Ovary (tissue), 3 donors: ENCODE data around the gene PLCB1.

ENCODE experiments used
- CTCF ChIP-seq, 3 donors: fragments of 450-650 bp in 2 of 3; fragments of 200-600 bp in 1 of 3; IDR thresholded peaks; one replicate each; pipeline versions ENCODE4 v1.5.1 to v1.8.0; 2016 to 2022; ENCODE audit warnings: antibody characterized with exemption in 3 of 3, mild to moderate bottlenecking in 1 of 3
- EP300 ChIP-seq: sonication (generic); formaldehyde crosslinking; IDR thresholded peaks from one replicate; pipeline ENCODE4 v1.6.1; 2017; ENCODE audit warnings: antibody characterized with exemption
- POLR2A ChIP-seq: fragments of 450-650 bp; IDR thresholded peaks from one replicate; pipeline ENCODE4 v1.6.1; 2017; ENCODE audit warnings: antibody characterized with exemption, mild to moderate bottlenecking, moderate library complexity
- donor health status: DM: no; HTN: no; CAD: no.

DNA sequence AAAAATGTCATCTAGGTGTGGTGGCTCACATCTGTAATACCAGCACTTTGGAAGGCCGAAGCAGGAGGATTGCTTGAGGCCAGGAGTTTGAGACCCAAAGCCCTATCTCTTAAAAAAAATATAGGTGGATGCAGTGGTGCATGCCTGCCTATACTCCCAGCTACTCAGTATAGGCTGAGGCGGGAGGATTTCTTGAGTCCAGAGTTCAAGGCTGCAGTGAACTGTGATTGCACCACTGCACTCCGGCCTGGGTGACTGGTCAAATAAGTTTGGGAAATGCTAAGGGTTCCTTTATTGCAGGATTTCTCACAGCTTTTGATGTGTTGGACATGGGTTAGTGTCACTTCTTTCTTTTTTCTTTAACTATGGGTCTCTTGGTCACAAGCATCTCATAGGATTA is 261.3 kb downstream of the PLCB1 start:
- TF ChIP-seq CTCF (IDR thresholded peaks at IDR 0.05) (no peak), POLR2A (no peak), EP300 (no peak)
